HT-29 (cell line): ENCODE results near the gene PALD1. TPM values are rescaled to one million over a fixed set of nuclear protein-coding genes. Genes with fewer than 3 reads are reported as not detected.

Experiments
- DNase-seq: peaks from one replicate; pipeline ENCODE4 v3.0.0-alpha.2; 2015; ENCODE audit warnings: low spot score
- total RNA-seq: library from RNA; depleted of rRNA; stranded (reverse); fragments of >200 nt; shearing (Covaris generic); gene quantifications from 2 replicates; pipeline ENCODE4 v1.2.3, GENCODE V29; 2014; rRNA removed

PALD1 gene
- total RNA-seq, result 23.9 and 25.5 TPM in 2 replicates

GRCh38 chr10:70478191-70479164, at the start of gene PALD1:
Gene PALD1 (plus strand): TSS chr10:70478767. CDS start chr10:70525952, 47,185 bp downstream.
- DNase-seq, result peak; percentile 60

GRCh38 chr10:70430493-70431445, 47.8 kb upstream of the PALD1 start:
- DNase-seq, result peak; percentile 25

- DNase-seq, result no peak
Measured at GRCh38 chr10:70432101-70432500, 46.5 kb upstream of the PALD1 start.

- DNase-seq, result no peak
Measured at GRCh38 chr10:70432561-70433263, 45.9 kb upstream of the PALD1 start.

- DNase-seq, result no peak
Measured at GRCh38 chr10:70433581-70434280, 44.8 kb upstream of the PALD1 start.

- no peak for DNase-seq
Measured at GRCh38 chr10:70435241-70436085, 43.1 kb upstream of the PALD1 start.

- DNase-seq, result peak; percentile 22
Measured at GRCh38 chr10:70437721-70438120, 40.8 kb upstream of the PALD1 start.

GRCh38 chr10:70440296-70441160, 38.0 kb upstream of the PALD1 start:
- no peak for DNase-seq

GRCh38 chr10:70441161-70441894, 37.2 kb upstream of the PALD1 start, which contains the start of gene NODAL:
Gene NODAL (minus strand): TSS chr10:70441681. CDS start chr10:70441667, 14 bp downstream.
- no peak for DNase-seq

GRCh38 chr10:70441895-70442309, 36.7 kb upstream of the PALD1 start:
- no peak for DNase-seq

GRCh38 chr10:70442332-70442988, 36.1 kb upstream of the PALD1 start:
- DNase-seq, result peak; percentile 39

GRCh38 chr10:70444744-70445143, 33.8 kb upstream of the PALD1 start:
- DNase-seq, result no peak

- DNase-seq, result no peak
Measured at GRCh38 chr10:70445718-70446657, 32.6 kb upstream of the PALD1 start.

- no peak for DNase-seq
Measured at GRCh38 chr10:70448236-70448635, 30.3 kb upstream of the PALD1 start.

GRCh38 chr10:70455213-70455630, 23.3 kb upstream of the PALD1 start:
- no peak for DNase-seq

- no peak for DNase-seq
Measured at GRCh38 chr10:70456164-70456563, 22.4 kb upstream of the PALD1 start.
